ENCODE data around the gene RTKN2.

The RTKN2 gene, protein sequence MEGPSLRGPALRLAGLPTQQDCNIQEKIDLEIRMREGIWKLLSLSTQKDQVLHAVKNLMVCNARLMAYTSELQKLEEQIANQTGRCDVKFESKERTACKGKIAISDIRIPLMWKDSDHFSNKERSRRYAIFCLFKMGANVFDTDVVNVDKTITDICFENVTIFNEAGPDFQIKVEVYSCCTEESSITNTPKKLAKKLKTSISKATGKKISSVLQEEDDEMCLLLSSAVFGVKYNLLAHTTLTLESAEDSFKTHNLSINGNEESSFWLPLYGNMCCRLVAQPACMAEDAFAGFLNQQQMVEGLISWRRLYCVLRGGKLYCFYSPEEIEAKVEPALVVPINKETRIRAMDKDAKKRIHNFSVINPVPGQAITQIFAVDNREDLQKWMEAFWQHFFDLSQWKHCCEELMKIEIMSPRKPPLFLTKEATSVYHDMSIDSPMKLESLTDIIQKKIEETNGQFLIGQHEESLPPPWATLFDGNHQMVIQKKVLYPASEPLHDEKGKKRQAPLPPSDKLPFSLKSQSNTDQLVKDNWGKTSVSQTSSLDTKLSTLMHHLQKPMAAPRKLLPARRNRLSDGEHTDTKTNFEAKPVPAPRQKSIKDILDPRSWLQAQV

DNA sequence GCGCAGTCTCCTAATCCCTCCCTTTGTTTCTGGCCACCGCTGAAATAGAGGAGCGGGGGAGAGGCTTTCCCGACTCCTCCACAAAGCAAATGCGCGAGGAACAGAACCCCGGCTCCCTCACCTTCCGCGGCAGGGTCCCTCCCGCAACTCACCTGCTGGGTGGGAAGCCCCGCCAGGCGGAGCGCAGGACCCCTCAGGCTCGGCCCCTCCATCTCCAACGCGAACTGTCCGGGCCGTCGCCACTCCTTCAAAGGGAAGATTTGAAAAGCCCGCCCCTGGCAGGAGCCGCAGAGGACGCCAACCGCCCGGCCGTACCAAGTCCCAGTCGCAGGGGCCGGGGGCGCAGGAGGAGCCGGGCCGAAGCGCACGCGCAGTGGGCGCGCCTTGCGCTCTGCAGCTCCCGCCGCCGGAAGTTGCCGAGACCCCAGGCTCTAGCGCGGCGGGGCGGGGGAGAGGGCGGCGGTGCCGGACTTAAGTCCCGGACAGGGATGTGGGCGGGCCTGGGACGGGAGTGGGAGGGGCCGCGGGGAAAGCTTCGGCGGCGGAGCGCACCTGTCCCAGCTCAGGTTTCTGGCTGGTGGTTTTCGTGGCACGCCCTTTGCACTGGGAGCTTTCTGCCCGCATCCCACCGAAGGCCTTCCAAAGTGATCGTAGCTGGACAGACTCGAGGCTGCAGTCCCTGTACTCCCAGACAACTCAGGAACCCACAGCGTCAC lies at the start of gene RTKN2:
RTKN2 (minus strand) TSS at position 446 of the 716 bp plus-strand sequence; CDS start at position 212, 234 bp downstream.
- TF ChIP-seq, protein P1, sequence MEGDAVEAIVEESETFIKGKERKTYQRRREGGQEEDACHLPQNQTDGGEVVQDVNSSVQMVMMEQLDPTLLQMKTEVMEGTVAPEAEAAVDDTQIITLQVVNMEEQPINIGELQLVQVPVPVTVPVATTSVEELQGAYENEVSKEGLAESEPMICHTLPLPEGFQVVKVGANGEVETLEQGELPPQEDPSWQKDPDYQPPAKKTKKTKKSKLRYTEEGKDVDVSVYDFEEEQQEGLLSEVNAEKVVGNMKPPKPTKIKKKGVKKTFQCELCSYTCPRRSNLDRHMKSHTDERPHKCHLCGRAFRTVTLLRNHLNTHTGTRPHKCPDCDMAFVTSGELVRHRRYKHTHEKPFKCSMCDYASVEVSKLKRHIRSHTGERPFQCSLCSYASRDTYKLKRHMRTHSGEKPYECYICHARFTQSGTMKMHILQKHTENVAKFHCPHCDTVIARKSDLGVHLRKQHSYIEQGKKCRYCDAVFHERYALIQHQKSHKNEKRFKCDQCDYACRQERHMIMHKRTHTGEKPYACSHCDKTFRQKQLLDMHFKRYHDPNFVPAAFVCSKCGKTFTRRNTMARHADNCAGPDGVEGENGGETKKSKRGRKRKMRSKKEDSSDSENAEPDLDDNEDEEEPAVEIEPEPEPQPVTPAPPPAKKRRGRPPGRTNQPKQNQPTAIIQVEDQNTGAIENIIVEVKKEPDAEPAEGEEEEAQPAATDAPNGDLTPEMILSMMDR (IDR thresholded peaks at IDR 0.05; ENCODE audit: low read length, missing control alignments) = no peak
- peak within 1 kb of the TSS; percentile 69 for H3K4me3 ChIP-seq (replicated peaks; ENCODE audit: low read depth, low read length)
- peak; percentile 73 for DNase-seq (ENCODE audit: low read depth)

DNA sequence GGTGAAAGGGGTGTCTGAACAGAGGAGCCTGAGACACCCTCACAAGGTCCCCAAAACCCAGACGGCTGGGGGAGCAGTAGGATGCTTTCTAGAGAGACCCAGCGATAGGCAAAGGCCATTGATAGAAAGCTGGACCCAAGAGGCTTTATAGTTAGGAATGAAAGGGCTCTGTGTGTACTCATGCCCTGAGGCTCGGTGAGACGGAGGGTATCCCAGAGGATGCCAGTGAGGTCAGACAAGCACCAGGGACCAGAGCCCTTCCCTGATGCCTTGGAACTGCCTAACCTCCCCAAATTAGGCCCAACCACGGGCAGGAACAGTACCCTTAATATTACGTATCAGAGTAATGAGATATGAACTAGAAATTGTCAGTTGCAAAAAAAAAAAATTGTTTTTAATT lies 48.6 kb upstream of the RTKN2 start:
- TF ChIP-seq, protein P1 (IDR thresholded peaks at IDR 0.05; ENCODE audit: low read length, missing control alignments) = no peak
- no peak for DNase-seq (ENCODE audit: low read depth)

GRCh38 chr10:62309254-62309653 lies 40.6 kb upstream of the RTKN2 start:
- DNase-seq (ENCODE audit: low read depth) = no peak
- TF ChIP-seq, protein P1 (IDR thresholded peaks at IDR 0.05; ENCODE audit: low read length, missing control alignments) = no peak
- no peak overlapping the region for H3K4me3 ChIP-seq (replicated peaks; ENCODE audit: low read depth, low read length)

More for the DNA sequence above, 48.6 kb upstream of the RTKN2 start:
- no peak overlapping the region for H3K4me3 ChIP-seq (replicated peaks; ENCODE audit: low read depth, low read length)

- H3K4me3 ChIP-seq (replicated peaks; ENCODE audit: low read depth, low read length) = no peak overlapping the region
- DNase-seq (ENCODE audit: low read depth) = no peak
- TF ChIP-seq, protein P1 (IDR thresholded peaks at IDR 0.05; ENCODE audit: low read length, missing control alignments) = no peak
These were observed 39.5 kb upstream of the RTKN2 start for GRCh38 chr10:62308101-62308500.

- DNase-seq (ENCODE audit: low read depth) = no peak
- H3K4me3 ChIP-seq (replicated peaks; ENCODE audit: low read depth, low read length) = no peak overlapping the region
- TF ChIP-seq, protein P1 (IDR thresholded peaks at IDR 0.05; ENCODE audit: low read length, missing control alignments) = no peak
These were observed 39.0 kb upstream of the RTKN2 start for GRCh38 chr10:62307635-62308034.

GRCh38 chr10:62306663-62307062 lies 38.0 kb upstream of the RTKN2 start:
- DNase-seq (ENCODE audit: low read depth) = no peak
- TF ChIP-seq, protein P1 (IDR thresholded peaks at IDR 0.05; ENCODE audit: low read length, missing control alignments) = no peak
- H3K4me3 ChIP-seq (replicated peaks; ENCODE audit: low read depth, low read length) = no peak overlapping the region
